Measurements from ENCODE around the gene PDE4DIP.
A peak's percentile ranks its signal among the peaks of the same experiment; 100 is the strongest.
"Not testable (repeated sequence)": the region's sequence is repeated elsewhere in the genome, so short reads cannot be mapped to it uniquely, and the experiment has no call there.

Gene PDE4DIP

GRCh38 chr1:148844220-148844619 lies at the start of gene PDE4DIP:
TSS of gene PDE4DIP (plus strand) at chr1:148844428. CDS start at chr1:148844775, 347 bp downstream.
- peak; percentile 36 for DNase-seq (ENCODE audit: low read depth)

- DNase-seq (ENCODE audit: low read depth): not testable (repeated sequence)
Observed at GRCh38 chr1:148808268-148808928, 35.8 kb upstream of the PDE4DIP start.

- not testable (repeated sequence) for DNase-seq (ENCODE audit: low read depth)
Observed at GRCh38 chr1:148808929-148809283, 35.3 kb upstream of the PDE4DIP start.

- DNase-seq (ENCODE audit: low read depth): not testable (repeated sequence)
Observed at GRCh38 chr1:148822180-148822579, 22.0 kb upstream of the PDE4DIP start.

GRCh38 chr1:148823822-148824221 lies 20.4 kb upstream of the PDE4DIP start:
- DNase-seq (ENCODE audit: low read depth): not testable (repeated sequence)

GRCh38 chr1:148825029-148825428 lies 19.2 kb upstream of the PDE4DIP start:
- DNase-seq (ENCODE audit: low read depth): not testable (repeated sequence)

GRCh38 chr1:148828531-148828930 lies 15.7 kb upstream of the PDE4DIP start:
- not testable (repeated sequence) for DNase-seq (ENCODE audit: low read depth)

GRCh38 chr1:148828962-148829361 lies 15.3 kb upstream of the PDE4DIP start:
- not testable (repeated sequence) for DNase-seq (ENCODE audit: low read depth)

- not testable (repeated sequence) for DNase-seq (ENCODE audit: low read depth)
Observed at GRCh38 chr1:148829365-148829764, 14.9 kb upstream of the PDE4DIP start.

GRCh38 chr1:148841262-148841661 lies 3.0 kb upstream of the PDE4DIP start:
- not testable (repeated sequence) for DNase-seq (ENCODE audit: low read depth)

GRCh38 chr1:148844651-148845050 lies 423 bp downstream of the PDE4DIP start:
- not testable (repeated sequence) for DNase-seq (ENCODE audit: low read depth)

GRCh38 chr1:148845068-148845467 lies 840 bp downstream of the PDE4DIP start:
- not testable (repeated sequence) for DNase-seq (ENCODE audit: low read depth)

GRCh38 chr1:148850347-148850746 lies 6.1 kb downstream of the PDE4DIP start:
- not testable (repeated sequence) for DNase-seq (ENCODE audit: low read depth)

- DNase-seq (ENCODE audit: low read depth): not testable (repeated sequence)
Observed at GRCh38 chr1:148850840-148851239, 6.6 kb downstream of the PDE4DIP start.

GRCh38 chr1:148851684-148852083 lies 7.5 kb downstream of the PDE4DIP start:
- DNase-seq (ENCODE audit: low read depth): not testable (repeated sequence)

- DNase-seq (ENCODE audit: low read depth): not testable (repeated sequence)
Observed at GRCh38 chr1:148853363-148853762, 9.1 kb downstream of the PDE4DIP start.

- DNase-seq (ENCODE audit: low read depth): not testable (repeated sequence)
Observed at GRCh38 chr1:148854063-148854462, 9.8 kb downstream of the PDE4DIP start.

- not testable (repeated sequence) for DNase-seq (ENCODE audit: low read depth)
Observed at GRCh38 chr1:148855367-148855766, 11.1 kb downstream of the PDE4DIP start.

GRCh38 chr1:148860049-148860448 lies 15.8 kb downstream of the PDE4DIP start:
- not testable (repeated sequence) for DNase-seq (ENCODE audit: low read depth)

- not testable (repeated sequence) for DNase-seq (ENCODE audit: low read depth)
Observed at GRCh38 chr1:148860579-148861259, 16.5 kb downstream of the PDE4DIP start.

GRCh38 chr1:148862590-148862989 lies 18.4 kb downstream of the PDE4DIP start:
- not testable (repeated sequence) for DNase-seq (ENCODE audit: low read depth)

GRCh38 chr1:148868924-148869633 lies 24.9 kb downstream of the PDE4DIP start:
- not testable (repeated sequence) for DNase-seq (ENCODE audit: low read depth)

- DNase-seq (ENCODE audit: low read depth): not testable (repeated sequence)
Observed at GRCh38 chr1:148869634-148869961, 25.4 kb downstream of the PDE4DIP start.

All from activated gamma-delta T cell treated with anti-CD3 and anti-CD28 coated beads, Interleukin-2, amount 50 U/mL, for 16 hours (primary cell).